K562 (cell line): ENCODE data around the gene RIMBP3C. TPM values are rescaled to one million over a fixed set of nuclear protein-coding genes. Genes with fewer than 3 reads are reported as not detected.
A peak's percentile ranks its signal among the peaks of the same experiment; 100 is the strongest.

Experiments
- ATF4 ChIP-seq: fragments of 450-650 bp; formaldehyde crosslinking; IDR thresholded peaks from 2 replicates; pipeline ENCODE4 v1.4.0; 2022; ENCODE audit warnings: mild to moderate bottlenecking, moderate library complexity
- CSDE1 ChIP-seq, 2 experiments: fragments of 450-650 bp; IDR thresholded peaks; 2 replicates each; pipeline ENCODE4 v1.6.1; 2016; ENCODE audit warnings: mild to moderate bottlenecking in 1 of 2
- DLX4 ChIP-seq: fragments of 250-450 bp; sonication (Bioruptor Pico); IDR thresholded peaks from 2 replicates; pipeline ENCODE4 v1.6.1; 2021; ENCODE audit warnings: mild to moderate bottlenecking
- DMBX1 ChIP-seq: fragments of 250-450 bp; sonication (Bioruptor Pico); IDR thresholded peaks from 2 replicates; pipeline ENCODE4 v1.8.0; 2022; ENCODE audit warnings: inconsistent platforms, mild to moderate bottlenecking, moderate library complexity, borderline replicate concordance
- E2F8 ChIP-seq: fragments of 450-650 bp; IDR thresholded peaks from 2 replicates; pipeline ENCODE4 v1.7.1; 2018; ENCODE audit warnings: mild to moderate bottlenecking, low read depth; ENCODE audit not compliant: partially characterized antibody
- EHMT2 ChIP-seq: fragments of 450-650 bp; IDR thresholded peaks from 2 replicates; pipeline ENCODE4 v1.6.1; 2018; ENCODE audit warnings: antibody characterized with exemption
- GABPB2 ChIP-seq: fragments of 250-450 bp; sonication (Bioruptor Pico); conservative IDR thresholded peaks from 2 replicates; pipeline ENCODE4 v1.5.1; 2021; ENCODE audit warnings: mild to moderate bottlenecking
- HCFC1 ChIP-seq: IDR thresholded peaks from 2 replicates; pipeline ENCODE4 v1.6.1; 2012; ENCODE audit warnings: low read depth, low read length, improper control_type of control experiment
- HNRNPUL1 ChIP-seq: fragments of 200-400 bp; formaldehyde crosslinking; IDR thresholded peaks from 2 replicates; pipeline ENCODE4 v1.6.1; 2017; ENCODE audit warnings: low read length
- NR2F6 ChIP-seq: fragments of 450-650 bp; formaldehyde crosslinking; IDR thresholded peaks from 2 replicates; pipeline ENCODE4 v1.4.0; 2020; ENCODE audit warnings: mild to moderate bottlenecking
- RAD21 ChIP-seq, 2 experiments: fragments of 250-450 bp in 1 of 2; fragments of 450-650 bp in 1 of 2; sonication (Bioruptor Pico) in 1 of 2; formaldehyde crosslinking in 1 of 2; IDR thresholded peaks in 1 of 2; conservative IDR thresholded peaks in 1 of 2; 2 replicates each; pipeline versions ENCODE4 v1.4.0 to v1.8.0; 2020 to 2022; ENCODE audit warnings: mild to moderate bottlenecking in 2 of 2, moderate library complexity in 1 of 2
- STAG1 ChIP-seq: sonication (generic); formaldehyde crosslinking; IDR thresholded peaks from 2 replicates; pipeline ENCODE4 v1.5.0; 2020; ENCODE audit warnings: missing genetic modification reagents, borderline replicate concordance
- TAF9B ChIP-seq: fragments of 450-650 bp; IDR thresholded peaks from 2 replicates; pipeline ENCODE4 v1.6.1; 2018; ENCODE audit warnings: mild to moderate bottlenecking; ENCODE audit not compliant: partially characterized antibody
- ZNF134 ChIP-seq: fragments of 250-450 bp; sonication (Bioruptor Pico); conservative IDR thresholded peaks from 2 replicates; pipeline ENCODE4 v1.4.0; 2020
- ZNF197 ChIP-seq: fragments of 200-800 bp; sonication (Bioruptor generic); IDR thresholded peaks from 2 replicates; pipeline ENCODE4 v1.6.1; 2016; ENCODE audit warnings: low read depth, missing genetic modification characterization, missing compliant biosample characterization
- ZNF239 ChIP-seq: fragments of 250-450 bp; sonication (Bioruptor Pico); IDR thresholded peaks from 2 replicates; pipeline ENCODE4 v1.4.0; 2020; ENCODE audit warnings: mild to moderate bottlenecking
- ZNF584 ChIP-seq: fragments of 200-800 bp; sonication (Bioruptor generic); IDR thresholded peaks from 2 replicates; pipeline ENCODE4 v1.6.1; 2016; ENCODE audit warnings: low read depth, mild to moderate bottlenecking, missing genetic modification characterization, missing compliant biosample characterization
- ZNF592 ChIP-seq: fragments of 450-650 bp; IDR thresholded peaks from 2 replicates; pipeline ENCODE4 v1.6.1; 2017; ENCODE audit warnings: antibody characterized with exemption, mild to moderate bottlenecking
- ZNF785 ChIP-seq: fragments of 250-450 bp; sonication (Bioruptor Pico); IDR thresholded peaks from 2 replicates; pipeline ENCODE4 v1.4.0; 2020; ENCODE audit warnings: mild to moderate bottlenecking
- polyA plus RNA-seq, 8 experiments: library from polyadenylated mRNA; depleted of rRNA in 4 of 8; stranded (reverse) in 5 of 8; unstranded in 3 of 8; fragments of >200 nt; fragmentation: Nextera tagmentation in 2 of 8; fragmentation: Illumina TruSeq in 1 of 8; extraction: Ambion mirVana in 2 of 8; extraction: Trizol in 1 of 8; gene quantifications; 2 replicates each; pipeline versions ENCODE4 v1.2.1 to v1.2.3, GENCODE V29; 2011 to 2014; ENCODE audit warnings: inconsistent platforms in 1 of 8, missing spikeins in 1 of 8
- total RNA-seq, 7 experiments: library from RNA; depleted of rRNA in 6 of 7; stranded (reverse); fragments of >200 nt in 6 of 7; fragmentation: Illumina TruSeq in 2 of 7; extraction: Trizol in 2 of 7; gene quantifications; 2 replicates each; pipeline versions ENCODE4 v1.2.1 to v1.2.3, GENCODE V29; 2011 to 2021; ENCODE audit warnings: low replicate concordance in 1 of 7

The RIMBP3C gene
- total and polyA plus RNA-seq, 9 of the 15 experiments (the other 6 are each of a cell fraction or from before 2014, with no cell fraction given) = 0.09 to 0.98 (median 0.17) TPM; not detected in 2

- TF ChIP-seq E2F8 (no peak), CSDE1 (IDR thresholded peaks at IDR 0.05) (no peak), ZNF584 (CRISPR knock-in tag) (peak; percentile 64; the same call in 1 of the 2 replicates), ZNF785 (CRISPR knock-in tag) (peak; percentile 34; the same call in 1 of the 2 replicates), EHMT2 (no peak), NR2F6 (no peak), ZNF197 (peak; percentile 87), ZNF134 (CRISPR knock-in tag) (peak; percentile 44; the same call in 1 of the 2 replicates), ZNF592 (no peak), HCFC1 (no peak), TAF9B (no peak), ZNF239 (CRISPR knock-in tag) (peak; percentile 97), STAG1 (CRISPR knock-in tag) (no peak), ATF4 (CRISPR knock-in tag) (0 out of 2 replicates have a peak, but pooled peaks have one; percentile 49), HNRNPUL1 (no peak; the same call in 1 of the 2 replicates), RAD21 (CRISPR knock-in tag; conservative IDR thresholded peaks at IDR 0.05 in 1 of 2, IDR thresholded peaks at IDR 0.05 in 1 of 2) (peak; percentile 34 to 46), DMBX1 (CRISPR knock-in tag) (peak; percentile 94; the same call in 1 of the 2 replicates), GABPB2 (CRISPR knock-in tag) (no peak), DLX4 (CRISPR knock-in tag) (no peak)
These were observed 36.7 kb upstream of the RIMBP3C start (continued) for GRCh38 chr22:21587803-21588611.
